Smooth muscle cell of the brain vasculature (primary cell): ENCODE data around the gene OR14A16.

Experiments
- DNase-seq: peaks from one replicate; pipeline ENCODE4 v3.0.0-alpha.2; 2012; ENCODE audit warnings: low read depth, low spot score

OR14A16 gene, protein sequence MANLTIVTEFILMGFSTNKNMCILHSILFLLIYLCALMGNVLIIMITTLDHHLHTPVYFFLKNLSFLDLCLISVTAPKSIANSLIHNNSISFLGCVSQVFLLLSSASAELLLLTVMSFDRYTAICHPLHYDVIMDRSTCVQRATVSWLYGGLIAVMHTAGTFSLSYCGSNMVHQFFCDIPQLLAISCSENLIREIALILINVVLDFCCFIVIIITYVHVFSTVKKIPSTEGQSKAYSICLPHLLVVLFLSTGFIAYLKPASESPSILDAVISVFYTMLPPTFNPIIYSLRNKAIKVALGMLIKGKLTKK

GRCh38 chr1:247824023-247824422 is at the start of gene OR14A16:
OR14A16 (minus strand) TSS chr1:247824119; CDS start chr1:247815729, 8,390 bp downstream.
- no peak for DNase-seq

GRCh38 chr1:247865416-247865815 is 41.5 kb upstream of the OR14A16 start:
- no peak for DNase-seq

DNA sequence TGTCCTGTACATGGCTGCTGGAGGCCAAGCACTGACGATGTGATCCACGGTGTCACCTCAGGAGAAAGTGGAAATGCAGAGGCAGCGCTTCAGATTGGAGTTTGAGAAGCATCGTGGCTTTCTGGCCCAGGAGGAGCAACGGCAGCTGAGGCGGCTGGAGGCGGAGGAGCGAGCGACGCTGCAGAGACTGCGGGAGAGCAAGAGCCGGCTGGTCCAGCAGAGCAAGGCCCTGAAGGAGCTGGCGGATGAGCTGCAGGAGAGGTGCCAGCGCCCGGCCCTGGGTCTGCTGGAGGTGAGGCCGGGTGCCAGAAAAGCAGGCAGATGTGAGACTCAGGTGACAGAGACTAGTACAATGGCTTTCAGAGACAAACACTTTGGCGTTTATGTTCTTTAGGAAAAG is 40.7 kb upstream of the OR14A16 start:
- no peak for DNase-seq

DNA sequence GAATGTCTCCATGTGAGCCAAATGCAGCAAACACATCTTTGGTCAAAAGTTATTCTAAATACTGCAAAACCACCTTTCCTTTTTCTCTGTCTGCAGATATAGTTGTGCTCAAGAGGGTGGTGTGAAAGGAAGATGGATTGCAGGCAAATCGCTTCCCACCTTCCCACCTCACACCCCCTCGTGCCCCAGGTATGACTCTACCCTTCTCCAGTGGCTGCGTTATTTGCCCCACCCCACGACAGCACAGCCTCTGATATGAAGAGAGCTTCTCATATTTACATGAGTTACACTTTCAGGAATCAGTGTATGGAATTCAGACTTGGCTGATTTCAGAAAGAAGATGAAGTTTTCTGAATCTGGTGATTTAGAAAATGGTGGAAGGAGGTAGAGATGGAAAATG is 38.8 kb upstream of the OR14A16 start:
- no peak for DNase-seq

- DNase-seq: no peak
Observed at GRCh38 chr1:247857985-247858619, 34.2 kb upstream of the OR14A16 start.

DNA sequence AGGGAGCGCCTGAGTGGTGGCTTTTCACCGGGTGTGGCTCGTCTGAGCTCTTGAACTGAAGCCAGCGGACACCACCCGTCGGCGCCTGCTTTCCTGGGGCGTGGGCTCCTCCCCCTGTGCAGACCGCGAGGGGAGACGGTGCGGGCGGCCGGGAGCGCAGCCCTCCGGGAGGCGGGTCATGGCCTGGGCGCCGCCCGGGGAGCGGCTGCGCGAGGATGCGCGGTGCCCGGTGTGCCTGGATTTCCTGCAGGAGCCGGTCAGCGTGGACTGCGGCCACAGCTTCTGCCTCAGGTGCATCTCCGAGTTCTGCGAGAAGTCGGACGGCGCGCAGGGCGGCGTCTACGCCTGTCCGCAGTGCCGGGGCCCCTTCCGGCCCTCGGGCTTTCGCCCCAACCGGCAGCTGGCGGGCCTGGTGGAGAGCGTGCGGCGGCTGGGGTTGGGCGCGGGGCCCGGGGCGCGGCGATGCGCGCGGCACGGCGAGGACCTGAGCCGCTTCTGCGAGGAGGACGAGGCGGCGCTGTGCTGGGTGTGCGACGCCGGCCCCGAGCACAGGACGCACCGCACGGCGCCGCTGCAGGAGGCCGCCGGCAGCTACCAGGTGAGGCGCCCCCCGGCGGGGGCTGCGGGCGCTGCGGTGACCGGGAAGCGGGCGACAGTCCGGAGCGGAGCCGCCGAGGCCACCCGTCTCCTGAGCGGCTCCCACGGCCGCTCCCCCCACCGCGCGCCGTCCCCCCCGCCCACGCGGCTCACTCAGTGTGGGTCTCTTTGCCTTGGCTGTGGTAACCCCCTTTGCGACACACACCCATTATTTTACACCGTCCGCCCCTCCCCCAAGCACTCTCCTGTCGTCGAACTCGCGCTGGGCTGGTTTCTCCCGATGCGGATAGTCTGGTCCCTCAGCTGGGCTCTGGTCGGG is 33.4 kb upstream of the OR14A16 start, which contains the start of gene TRIM58:
TSS of gene TRIM58 (plus strand) at position 119 of the 916 bp plus-strand sequence. CDS start at position 179, 60 bp downstream.
- no peak for DNase-seq

DNA sequence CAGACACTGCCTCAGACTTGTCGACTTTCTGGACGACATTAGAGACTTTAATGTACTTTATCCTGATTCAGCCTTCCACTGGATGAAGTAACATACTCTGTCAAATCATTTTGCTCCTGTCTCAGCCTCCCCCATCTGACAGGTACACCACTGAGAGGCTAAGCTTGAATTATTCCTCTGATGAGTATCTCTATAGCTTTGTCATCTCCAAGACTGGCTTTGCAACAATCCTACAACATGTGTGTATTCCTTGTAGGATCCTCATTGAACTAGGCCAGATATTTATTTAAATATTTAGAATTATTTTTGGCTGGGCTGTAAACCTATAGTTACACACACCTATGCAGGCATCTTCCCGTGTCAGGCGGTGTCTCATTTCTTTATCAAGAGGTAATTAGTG is 32.0 kb upstream of the OR14A16 start:
- DNase-seq: no peak

GRCh38 chr1:247854899-247855545 is 31.1 kb upstream of the OR14A16 start:
- DNase-seq: no peak

DNA sequence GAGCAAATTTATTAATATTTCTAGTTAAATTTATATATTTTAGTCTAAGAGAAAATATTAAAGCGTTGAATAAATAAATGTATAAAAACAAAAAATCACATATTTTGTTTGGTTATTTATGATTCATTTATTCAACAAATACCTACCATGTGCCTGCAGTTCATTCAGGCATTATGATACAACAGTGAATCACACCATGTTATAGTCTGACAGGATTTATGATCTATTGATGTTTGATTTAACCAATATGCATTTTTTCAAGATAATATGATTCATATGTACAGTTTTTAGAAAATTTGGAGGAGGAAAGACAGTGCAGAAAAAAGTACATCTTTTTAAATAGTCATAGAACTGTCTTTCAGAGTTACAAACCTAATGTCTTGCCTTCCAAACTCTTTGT is 25.7 kb upstream of the OR14A16 start:
- DNase-seq: no peak

GRCh38 chr1:247848346-247848745 is 24.4 kb upstream of the OR14A16 start:
- DNase-seq: no peak

DNA sequence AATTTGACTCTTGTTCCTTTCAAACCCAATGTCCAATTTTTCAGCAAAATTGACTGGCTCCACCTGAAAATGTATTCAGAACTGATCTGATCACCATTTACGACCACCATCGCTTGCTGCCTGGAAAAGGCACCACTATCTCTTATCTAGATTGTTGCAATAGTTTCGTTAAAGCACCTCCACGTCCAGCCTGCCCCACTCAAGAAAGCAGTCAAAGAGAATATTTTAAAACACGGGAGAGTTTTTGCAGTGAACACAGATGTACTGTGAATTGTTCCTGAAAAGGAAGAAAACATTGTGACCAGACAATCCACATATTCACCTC is 21.7 kb upstream of the OR14A16 start:
- no peak for DNase-seq

GRCh38 chr1:247845011-247845692 is 21.2 kb upstream of the OR14A16 start:
- DNase-seq: no peak

DNA sequence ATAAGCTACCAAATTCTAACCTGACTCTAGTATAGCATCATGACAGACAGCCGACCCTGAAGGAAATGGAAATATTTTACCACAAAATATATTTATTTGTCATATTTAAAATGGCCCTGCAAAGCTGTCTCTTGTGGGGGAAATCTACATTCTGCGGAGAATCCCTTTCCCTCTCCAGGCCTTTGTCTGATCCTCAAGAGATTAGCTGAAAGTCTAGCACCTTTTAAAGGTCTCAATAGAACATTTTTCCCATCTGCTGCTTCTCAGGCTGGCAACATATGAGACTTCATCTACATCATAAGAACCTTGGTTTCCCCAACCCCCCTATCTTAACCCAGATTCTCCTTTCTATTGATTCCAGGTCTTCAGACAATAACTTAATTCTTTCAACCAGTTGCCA is 19.5 kb upstream of the OR14A16 start:
- DNase-seq: no peak

DNA sequence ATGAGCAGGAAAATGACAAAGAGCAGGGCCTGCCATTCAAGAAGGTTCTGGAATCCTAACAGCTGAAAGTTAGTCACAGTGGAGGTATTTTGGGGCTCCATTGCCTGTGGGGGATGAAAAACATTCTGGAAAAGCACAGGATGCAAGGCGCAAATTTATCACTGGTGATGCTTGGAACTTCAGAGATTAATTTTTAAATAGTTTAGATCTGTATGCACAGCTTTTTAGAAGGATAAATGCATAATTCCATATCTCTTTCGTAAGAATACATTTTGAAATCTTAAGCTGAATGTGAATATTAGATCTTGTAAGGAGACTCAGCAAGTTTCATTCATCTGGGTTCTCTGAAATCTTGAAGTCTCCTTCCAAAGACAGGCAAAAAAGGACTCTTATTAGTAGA is 17.9 kb upstream of the OR14A16 start, which contains the start of gene OR11L1:
TSS of gene OR11L1 (minus strand) at position 101 of the 400 bp plus-strand sequence. CDS start at position 101, 0 bp downstream.
- DNase-seq: no peak

DNA sequence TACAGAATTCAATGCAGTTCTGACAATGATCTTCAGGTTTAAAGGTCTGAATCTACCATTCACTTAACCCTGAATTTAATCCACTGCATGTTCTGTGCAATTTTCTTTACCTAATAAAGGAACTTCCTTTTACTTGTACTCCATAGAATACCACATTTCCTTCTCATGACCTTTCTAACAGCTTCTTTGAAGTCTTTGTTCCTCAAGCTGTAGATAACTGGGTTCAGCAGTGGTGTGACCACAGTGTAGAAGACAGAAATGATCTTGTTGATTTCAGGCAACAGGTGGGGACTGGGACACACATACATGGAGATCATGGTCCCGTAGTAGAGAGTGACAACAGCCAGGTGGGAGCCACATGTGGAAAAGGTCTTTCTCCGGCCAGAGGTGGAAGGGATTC is 16.9 kb upstream of the OR14A16 start:
- DNase-seq: no peak

DNA sequence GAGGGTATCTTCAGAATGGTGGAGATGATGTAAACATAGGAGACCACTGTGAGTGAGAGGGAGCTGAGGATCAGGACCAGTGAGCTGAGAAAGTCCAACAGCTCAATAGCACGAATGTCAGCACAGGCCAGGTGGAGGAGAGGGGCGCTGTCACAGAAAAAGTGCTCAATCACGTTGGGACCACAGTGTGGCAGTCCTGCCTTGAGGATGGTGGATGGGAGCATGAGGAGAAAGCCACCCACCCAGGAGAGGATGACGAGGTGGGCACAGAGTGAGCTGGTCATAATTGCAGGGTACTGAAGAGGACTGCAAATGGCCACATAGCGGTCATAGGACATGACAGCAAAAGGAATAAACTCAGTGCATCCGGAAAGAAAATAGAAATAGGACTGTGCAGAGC is 9.7 kb upstream of the OR14A16 start:
- no peak for DNase-seq

DNA sequence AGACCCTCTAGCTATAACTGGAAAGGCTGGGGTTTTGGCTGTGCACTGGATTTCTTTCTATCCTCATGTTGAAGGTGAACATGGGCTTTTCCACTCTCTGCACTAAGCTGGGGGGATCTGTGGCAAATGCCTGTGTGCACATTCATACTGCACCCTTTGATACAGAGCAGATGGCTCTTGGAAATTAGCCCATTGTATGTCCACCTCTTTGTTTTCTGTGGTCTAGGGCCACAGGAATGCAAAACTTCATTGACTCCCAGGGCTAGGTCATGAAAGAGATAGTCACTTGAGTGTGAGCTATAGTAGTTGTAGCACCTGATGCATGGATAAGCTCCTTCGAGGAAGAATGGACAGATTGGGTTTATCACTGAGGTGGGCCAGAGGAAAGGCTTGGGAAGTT is 5.7 kb upstream of the OR14A16 start:
- no peak for DNase-seq

- no peak for DNase-seq
Observed at GRCh38 chr1:247825362-247825761, 1.4 kb upstream of the OR14A16 start.

DNA sequence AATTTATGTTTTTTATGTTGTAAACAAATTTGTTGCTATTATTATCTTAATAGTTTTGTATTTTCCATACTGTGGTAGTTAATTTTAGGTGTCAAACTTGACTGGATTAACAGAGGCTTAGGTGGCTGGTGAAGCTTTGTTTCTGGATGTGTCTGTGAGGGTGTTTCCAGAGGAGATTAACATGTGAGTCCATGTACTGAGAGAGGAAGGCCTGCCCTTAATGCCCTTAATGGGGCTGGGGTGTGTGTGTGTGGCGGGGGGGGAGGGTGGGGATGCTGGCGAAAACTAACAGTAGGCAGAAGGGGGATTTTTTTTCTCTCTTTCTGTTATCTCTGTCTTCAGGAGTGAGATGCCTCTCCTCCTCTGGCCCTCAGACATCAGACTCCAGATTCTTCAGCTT is 1.9 kb downstream of the OR14A16 start:
- DNase-seq: no peak

DNA sequence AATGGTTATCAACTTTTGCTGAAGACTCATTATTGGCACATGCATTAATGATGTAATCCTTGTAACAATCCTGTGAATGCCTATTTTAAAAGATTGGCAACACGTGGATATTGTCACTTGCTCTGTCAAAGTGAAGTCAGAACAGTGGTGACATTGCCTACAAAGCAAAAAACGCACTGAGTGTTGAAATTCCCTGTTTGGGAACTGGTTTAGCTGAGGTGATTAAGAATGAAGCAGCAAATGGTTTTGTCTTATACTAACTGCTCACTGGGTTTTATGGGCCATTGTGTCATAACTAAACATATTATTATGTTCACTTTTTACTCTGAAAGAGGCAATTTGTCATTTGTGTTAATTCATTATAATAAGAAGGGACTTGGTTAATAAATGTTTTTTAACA is 11.3 kb downstream of the OR14A16 start:
- DNase-seq: no peak

GRCh38 chr1:247797518-247797917 is 26.4 kb downstream of the OR14A16 start:
- no peak for DNase-seq
